GM18867 (cell line): ENCODE data around the gene SLC9A1.

Experiments used
- ATAC-seq: cut with Tn5 transposase; IDR thresholded peaks from one replicate; pipeline ENCODE4 v1.9.1; 2021; ENCODE audit warnings: mild to moderate bottlenecking, moderate library complexity; ENCODE audit not compliant: unreplicated experiment

Gene SLC9A1

GRCh38 chr1:27152004-27152828 is 2.7 kb downstream of the SLC9A1 start:
- no peak for ATAC-seq

- ATAC-seq = no peak
Observed at GRCh38 chr1:27150641-27151040, 4.3 kb downstream of the SLC9A1 start.

- no peak for ATAC-seq
Observed at GRCh38 chr1:27150183-27150582, 4.7 kb downstream of the SLC9A1 start.

- no peak for ATAC-seq
Observed at GRCh38 chr1:27149762-27150113, 5.2 kb downstream of the SLC9A1 start.

GRCh38 chr1:27149084-27149761 is 5.7 kb downstream of the SLC9A1 start:
- no peak for ATAC-seq

- ATAC-seq = no peak
Observed at GRCh38 chr1:27148591-27148990, 6.3 kb downstream of the SLC9A1 start.

- no peak for ATAC-seq
Observed at GRCh38 chr1:27147842-27148518, 6.9 kb downstream of the SLC9A1 start.

- ATAC-seq = no peak
Observed at GRCh38 chr1:27145934-27146354, 9.0 kb downstream of the SLC9A1 start.

- ATAC-seq = no peak
Observed at GRCh38 chr1:27144920-27145661, 9.8 kb downstream of the SLC9A1 start.

GRCh38 chr1:27144049-27144748 is 10.7 kb downstream of the SLC9A1 start:
- no peak for ATAC-seq

GRCh38 chr1:27143401-27143800 is 11.5 kb downstream of the SLC9A1 start:
- no peak for ATAC-seq

- ATAC-seq = no peak
Observed at GRCh38 chr1:27142464-27142863, 12.5 kb downstream of the SLC9A1 start.

GRCh38 chr1:27141266-27142003 is 13.5 kb downstream of the SLC9A1 start:
- no peak for ATAC-seq

- no peak for ATAC-seq
Observed at GRCh38 chr1:27139980-27140379, 14.9 kb downstream of the SLC9A1 start.

GRCh38 chr1:27138927-27139326 is 16.0 kb downstream of the SLC9A1 start:
- no peak for ATAC-seq

GRCh38 chr1:27138368-27138767 is 16.6 kb downstream of the SLC9A1 start:
- ATAC-seq = no peak

GRCh38 chr1:27137544-27138075 is 17.3 kb downstream of the SLC9A1 start:
- no peak for ATAC-seq

GRCh38 chr1:27136998-27137542 is 17.9 kb downstream of the SLC9A1 start:
- no peak for ATAC-seq

GRCh38 chr1:27136236-27136551 is 18.7 kb downstream of the SLC9A1 start:
- no peak for ATAC-seq
